GM21825 (cell line): ENCODE results near the gene TXNDC5.

ENCODE experiments used
- ATAC-seq: cut with Tn5 transposase; IDR thresholded peaks from one replicate; pipeline ENCODE4 v1.9.1; 2021; ENCODE audit warnings: mild to moderate bottlenecking, moderate library complexity; ENCODE audit not compliant: unreplicated experiment

TXNDC5 gene

DNA sequence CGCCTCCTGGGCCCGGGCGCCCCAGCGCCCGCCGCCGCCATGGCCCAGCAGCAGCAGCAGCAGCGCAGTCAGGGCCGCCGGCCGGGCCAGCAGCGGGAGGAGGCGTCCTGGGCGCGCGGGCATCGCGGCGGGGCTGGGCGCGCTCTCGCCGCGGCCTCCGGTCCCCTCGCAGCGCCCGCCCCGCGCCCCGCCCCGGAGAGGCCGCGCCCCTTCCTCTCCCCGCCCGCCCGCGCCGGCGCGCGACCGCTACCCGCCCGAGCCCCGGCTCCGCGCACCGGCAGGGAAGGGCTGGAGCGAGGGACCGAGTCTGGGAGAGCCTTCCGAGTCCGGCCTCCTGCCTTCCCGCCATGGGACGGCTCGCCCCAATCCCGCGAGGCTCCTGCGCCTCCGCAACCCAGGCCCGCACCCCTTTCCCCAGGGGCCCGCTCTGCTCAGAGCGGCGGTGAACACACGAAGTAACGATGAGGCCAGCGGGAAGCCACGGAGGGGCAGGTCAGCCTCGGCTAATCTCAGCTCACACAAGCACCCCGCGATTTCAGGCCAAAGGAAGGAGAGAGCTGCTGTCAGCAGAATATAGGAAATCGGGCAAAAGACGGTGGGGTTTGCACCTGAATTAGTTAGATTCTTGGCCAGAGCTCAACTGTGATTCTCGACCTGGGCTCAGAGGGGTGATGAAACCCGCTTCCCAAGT lies at the start of gene TXNDC5:
TXNDC5 (minus strand) TSS at position 135 of the 691 bp plus-strand sequence; CDS start at position 123, 12 bp downstream.
- peak; percentile 70 for ATAC-seq

DNA sequence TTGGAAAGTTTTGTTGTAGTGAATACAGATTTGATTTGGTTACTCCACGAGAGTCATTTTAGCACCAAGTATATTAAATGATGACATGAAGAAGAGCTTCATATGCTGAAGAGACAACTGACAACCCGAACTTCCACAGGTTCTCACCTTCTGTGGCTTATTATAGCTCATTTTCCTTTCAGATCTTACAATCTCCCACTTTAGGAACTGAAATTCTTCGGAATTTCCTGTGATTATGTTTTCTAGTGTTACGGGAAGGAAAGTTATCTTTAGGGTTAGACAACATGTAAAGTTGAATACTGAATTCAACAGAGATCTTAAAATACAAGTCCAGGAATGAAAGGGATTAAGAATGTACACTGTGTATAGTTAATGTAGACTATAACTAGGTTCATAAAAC lies 49.6 kb upstream of the TXNDC5 start:
- ATAC-seq: no peak

- no peak for ATAC-seq
Measured at GRCh38 chr6:7959453-7959852, 48.9 kb upstream of the TXNDC5 start.

DNA sequence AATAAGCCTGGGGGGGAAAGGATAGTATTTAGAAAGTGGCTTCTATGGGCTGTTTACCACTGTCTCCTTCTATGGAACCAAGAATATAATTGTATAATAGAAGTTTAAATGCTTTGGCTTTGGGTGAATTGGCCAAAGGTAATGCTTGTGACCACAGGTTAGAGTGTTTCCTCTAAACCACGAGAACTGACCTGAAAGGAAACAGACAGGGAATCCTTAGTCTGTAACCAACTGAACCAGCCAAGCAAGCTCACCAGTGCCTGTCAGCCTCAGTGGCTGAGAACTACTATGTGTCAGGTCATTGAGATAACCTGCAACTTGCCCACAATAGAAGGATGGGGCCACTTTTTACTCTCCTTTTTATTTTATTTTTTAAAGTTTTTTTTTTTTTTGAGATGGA lies 47.9 kb upstream of the TXNDC5 start:
- ATAC-seq: no peak

GRCh38 chr6:7956257-7956656 lies 45.7 kb upstream of the TXNDC5 start:
- ATAC-seq: no peak

- no peak for ATAC-seq
Measured at GRCh38 chr6:7954477-7955200, 44.1 kb upstream of the TXNDC5 start.

DNA sequence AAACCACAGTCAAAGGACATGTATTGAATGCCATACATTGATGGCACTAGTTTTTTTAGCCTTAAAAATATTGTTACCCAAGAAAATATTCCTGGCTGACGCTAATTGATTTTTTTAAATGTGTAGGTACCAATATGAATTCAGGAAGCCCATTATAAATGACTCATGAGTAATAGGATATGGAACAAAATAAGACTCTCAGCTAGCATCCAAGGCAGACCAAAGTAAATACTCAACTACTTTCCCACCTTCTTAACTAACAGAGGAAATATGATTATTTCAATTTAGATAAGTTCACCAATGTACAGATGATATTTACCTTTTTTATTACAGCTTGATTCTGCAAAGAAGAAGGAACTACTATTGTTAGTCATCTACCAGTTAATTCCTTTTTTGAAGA lies 43.2 kb upstream of the TXNDC5 start:
- no peak for ATAC-seq

- ATAC-seq: no peak
Measured at GRCh38 chr6:7939864-7940228, 29.3 kb upstream of the TXNDC5 start.

DNA sequence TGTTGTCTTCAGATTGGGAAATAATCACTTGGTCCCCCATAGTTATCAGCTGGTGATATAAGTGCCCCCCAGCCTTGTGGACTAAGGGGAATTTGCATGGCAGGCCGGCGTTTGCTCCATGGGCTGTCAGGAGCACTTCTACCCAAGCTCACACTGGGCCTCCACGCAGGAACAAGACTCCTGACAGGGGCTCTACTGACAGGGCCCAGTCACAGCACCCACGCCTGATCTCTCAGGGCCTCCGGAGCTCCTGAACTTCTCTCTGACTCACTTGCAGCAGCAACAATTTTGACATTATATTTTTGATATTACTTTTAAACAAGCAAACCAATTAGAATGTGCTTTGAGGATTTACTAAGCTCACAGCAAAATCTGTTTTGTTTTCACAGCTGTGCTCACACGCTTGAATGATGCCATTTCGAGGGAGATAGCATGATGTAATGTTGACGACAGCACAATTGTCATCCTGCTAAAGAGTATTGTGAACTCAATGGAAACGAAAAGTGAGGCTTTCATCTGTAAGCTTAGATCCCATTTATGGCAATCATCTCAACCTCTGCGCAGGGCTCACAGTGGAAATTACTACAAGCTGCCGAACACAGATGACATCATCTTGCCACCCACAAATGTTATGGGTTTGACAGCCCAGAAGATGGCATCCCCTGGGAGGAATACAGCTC lies 28.7 kb upstream of the TXNDC5 start:
- ATAC-seq: no peak

DNA sequence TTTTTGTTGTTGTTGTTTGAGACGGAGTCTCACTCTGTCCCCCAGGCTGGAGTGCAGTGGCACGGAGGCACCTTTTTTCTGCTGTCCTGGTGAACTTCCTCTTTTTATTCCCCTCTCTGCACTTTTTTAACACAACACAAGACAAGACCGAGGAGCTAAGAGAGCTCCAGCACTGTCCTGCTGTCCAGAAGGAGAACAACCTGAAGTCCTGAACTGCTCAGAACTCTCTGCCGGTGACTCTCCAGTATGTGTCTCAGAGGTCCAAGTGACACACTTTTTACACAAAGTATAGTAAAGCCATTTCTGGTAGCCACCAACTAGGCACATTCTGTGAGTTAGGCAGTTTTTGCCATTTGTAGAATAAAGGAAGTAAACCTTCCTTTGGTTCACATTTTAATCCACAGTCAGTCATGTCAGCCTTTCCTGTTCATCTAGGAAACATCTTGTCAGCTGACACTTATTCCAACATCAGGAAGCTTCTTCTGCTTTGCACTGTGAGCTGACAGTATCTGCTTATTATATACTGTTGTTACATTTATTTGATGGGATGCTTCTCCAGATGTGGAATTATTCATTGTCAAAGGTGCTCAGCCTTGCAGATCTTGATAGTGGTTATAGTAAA lies 28.1 kb upstream of the TXNDC5 start:
- ATAC-seq: no peak

DNA sequence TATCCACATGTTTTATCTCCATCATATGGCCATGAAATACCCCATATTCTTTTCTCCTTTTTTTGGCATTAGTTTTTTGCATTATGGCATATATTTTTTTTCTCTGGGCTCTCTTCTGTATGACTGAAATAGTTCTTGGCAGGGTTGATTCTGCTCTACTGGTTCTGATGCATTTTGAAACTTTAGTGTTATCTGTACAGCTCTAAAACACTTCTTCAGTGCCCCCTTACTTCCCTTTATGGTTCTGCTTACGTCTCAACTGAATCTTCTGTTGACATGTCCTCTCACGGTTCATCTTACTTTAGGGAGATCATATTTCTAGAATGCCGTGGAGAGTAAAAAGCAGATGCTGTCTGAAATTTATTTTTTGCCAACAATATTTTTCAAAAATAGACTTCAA lies 23.2 kb upstream of the TXNDC5 start:
- ATAC-seq: peak; percentile 90

- ATAC-seq: no peak
Measured at GRCh38 chr6:7932625-7933024, 22.0 kb upstream of the TXNDC5 start.

- no peak for ATAC-seq
Measured at GRCh38 chr6:7924867-7925266, 14.3 kb upstream of the TXNDC5 start.

GRCh38 chr6:7922596-7922995 lies 12.0 kb upstream of the TXNDC5 start:
- ATAC-seq: no peak

DNA sequence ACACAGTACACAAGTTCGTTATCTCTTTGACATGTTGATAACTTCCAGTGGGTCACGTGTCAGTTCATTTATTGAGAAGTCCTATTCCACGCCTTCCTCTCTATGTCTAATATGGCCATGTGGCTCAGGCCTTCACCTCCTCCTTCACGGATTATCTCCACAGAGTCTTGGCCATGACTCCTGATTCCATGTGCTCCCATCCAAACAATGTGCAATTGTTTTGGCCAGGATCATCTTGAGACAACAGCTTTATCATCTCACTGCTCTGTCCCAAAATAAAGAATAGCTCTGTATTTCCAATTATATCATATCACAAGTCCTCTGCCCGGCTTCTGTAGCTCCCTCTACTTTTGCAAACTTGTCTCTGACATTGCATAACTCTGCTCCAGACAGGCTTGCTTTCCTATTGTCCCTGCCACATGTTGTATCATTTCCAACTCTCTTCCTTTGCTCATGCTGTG lies 11.1 kb upstream of the TXNDC5 start:
- no peak for ATAC-seq

GRCh38 chr6:7921046-7921445 lies 10.5 kb upstream of the TXNDC5 start:
- no peak for ATAC-seq

DNA sequence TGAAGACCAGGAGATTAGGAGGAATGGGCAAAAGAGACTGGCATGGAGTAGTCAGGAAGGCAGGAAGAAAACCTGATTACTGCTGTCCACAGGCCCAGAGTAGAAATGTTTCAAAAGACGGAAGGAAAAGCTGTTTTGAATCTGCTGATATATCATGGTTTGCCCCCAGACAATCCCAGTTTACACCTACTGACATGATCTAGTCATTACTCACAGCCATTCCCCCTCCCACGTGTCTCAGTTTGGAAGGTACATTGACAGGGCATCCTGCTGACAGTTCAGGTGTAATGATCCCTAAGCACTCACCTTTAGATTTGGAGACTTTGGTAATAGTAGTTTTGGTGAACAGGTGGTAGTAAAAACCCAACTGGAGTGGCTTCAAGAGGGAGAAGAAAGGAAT lies 9.8 kb upstream of the TXNDC5 start:
- ATAC-seq: no peak

DNA sequence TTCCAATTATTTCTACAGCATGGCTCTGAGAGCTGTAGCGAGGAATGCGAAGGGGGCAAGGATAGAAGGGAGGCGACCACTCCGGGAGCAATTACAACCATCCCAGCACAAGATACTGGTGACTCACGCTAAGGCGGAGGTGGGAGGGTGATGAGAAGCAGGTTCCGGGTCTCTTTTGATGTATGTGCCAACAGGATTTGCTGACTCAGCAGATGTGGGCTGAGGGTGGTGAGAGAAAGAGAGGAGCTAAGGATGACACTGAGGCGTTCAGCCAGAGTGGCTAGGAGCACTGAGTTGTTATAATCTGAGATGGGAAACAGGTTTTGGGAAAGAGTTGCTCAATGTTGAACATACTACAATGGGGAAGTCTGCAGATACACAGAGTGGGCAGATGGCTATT lies 9.3 kb upstream of the TXNDC5 start:
- ATAC-seq: no peak

DNA sequence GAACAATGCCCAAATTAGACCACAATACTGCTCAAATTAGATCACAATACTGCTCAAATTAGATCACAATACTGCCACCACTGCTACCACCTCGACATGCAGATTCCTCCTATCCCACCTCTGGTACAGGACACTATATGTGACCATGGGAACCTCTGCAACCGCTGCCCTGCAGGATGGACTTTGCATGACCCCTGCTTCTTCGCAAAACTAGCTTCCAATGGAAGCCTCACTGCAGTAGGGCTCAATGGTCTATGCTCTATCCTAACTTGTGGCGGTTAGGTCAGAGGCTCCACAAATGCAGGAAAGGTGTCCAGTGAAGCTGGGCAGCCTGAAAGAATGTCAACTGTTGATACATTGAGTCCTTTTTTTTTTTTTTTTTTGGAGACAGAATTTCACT lies 7.8 kb upstream of the TXNDC5 start:
- no peak for ATAC-seq

DNA sequence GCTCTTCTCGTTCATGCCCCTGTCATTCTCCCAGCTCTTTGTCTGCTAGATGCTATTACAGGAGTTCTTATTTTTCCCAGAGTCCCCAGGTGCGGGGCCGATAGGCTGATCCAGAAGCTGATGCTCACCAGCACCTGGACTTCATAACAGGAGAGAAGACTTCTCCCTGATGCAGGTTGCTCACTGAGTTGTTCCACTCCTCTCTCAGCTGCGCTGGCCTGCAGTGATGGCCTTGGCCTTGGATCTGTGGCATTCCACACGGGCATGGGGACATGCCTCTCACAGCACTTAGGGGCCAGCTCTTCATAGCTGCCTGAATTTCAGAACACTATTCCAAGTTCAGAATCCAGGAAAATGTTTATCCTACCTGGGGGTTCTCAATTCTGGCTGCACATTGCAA lies 7.1 kb upstream of the TXNDC5 start:
- ATAC-seq: no peak

GRCh38 chr6:7916959-7917358 lies 6.4 kb upstream of the TXNDC5 start:
- peak; percentile 89 for ATAC-seq
